Kidney (tissue), 14 donors: ENCODE measurements around the gene SERPINA3. TPM values are rescaled to one million over a fixed set of nuclear protein-coding genes. Genes with fewer than 3 reads are reported as not detected.

Source experiments
- DNase-seq, 5 donors: peaks; one replicate each; pipeline ENCODE4 v3.0.0-alpha.2; 2013 to 2020
- FAIRE-seq: peaks from 2 replicates; lab custom pipeline; 2012; peaks lifted over from hg19 to GRCh38; lab: Jason Lieb, UNC
- H3K27ac ChIP-seq, 2 donors: one replicate each; pipeline ENCODE4 v1.7.0; 2013; ENCODE audit warnings: low read depth in 2 of 2, low read length in 2 of 2, inconsistent platforms in 1 of 2
- H3K27me3 ChIP-seq: one replicate; pipeline ENCODE4 v1.7.1; 2013; ENCODE audit warnings: low read length, inconsistent platforms; ENCODE audit not compliant: control insufficient read depth, insufficient read depth
- H3K36me3 ChIP-seq, 3 donors: one replicate each; pipeline versions ENCODE4 v1.7.0 to v1.7.1; 2013; ENCODE audit warnings: low read length in 3 of 3, control low read depth in 1 of 3, inconsistent platforms in 1 of 3; ENCODE audit not compliant: insufficient read depth in 3 of 3, control insufficient read depth in 2 of 3
- H3K4me1 ChIP-seq, 3 donors: one replicate each; pipeline versions ENCODE4 v1.7.0 to v1.7.1; 2013; ENCODE audit warnings: low read length in 3 of 3, inconsistent platforms in 1 of 3, low read depth in 1 of 3; ENCODE audit not compliant: control insufficient read depth in 2 of 3, insufficient read depth in 2 of 3
- H3K4me3 ChIP-seq, 3 donors: one replicate each; pipeline versions ENCODE4 v1.7.0 to v1.8.1; 2013; ENCODE audit warnings: low read length in 3 of 3, control low read depth in 1 of 3, inconsistent platforms in 1 of 3
- H3K9ac ChIP-seq, 3 donors: one replicate each; pipeline versions ENCODE4 v1.7.0 to v1.7.1; 2013; ENCODE audit warnings: low read length in 3 of 3, control low read depth in 1 of 3, inconsistent platforms in 1 of 3
- H3K9me3 ChIP-seq, 3 donors: one replicate each; pipeline versions ENCODE4 v1.7.0 to v1.7.1; 2013; ENCODE audit warnings: low read length in 3 of 3, control low read depth in 1 of 3, inconsistent platforms in 1 of 3; ENCODE audit not compliant: control insufficient read depth in 2 of 3, insufficient read depth in 1 of 3
- intact Hi-C: fragments of 100-400 bp; cut with DNase I; formaldehyde crosslinking; loops from one replicate; pipeline ENCODE4 v1.11.1; 2022
- polyA plus RNA-seq: library from polyadenylated mRNA; stranded (reverse); fragments of 350-450 nt; fragmentation: Illumina TruSeq; extraction: RNeasy Lipid Tissue Mini Kit (QIAGEN cat#74804); gene quantifications from one replicate; pipeline ENCODE4 v1.2.3, GENCODE V29; 2014; ENCODE audit warnings: low read depth, low replicate concordance; ENCODE audit not compliant: insufficient read depth
- total RNA-seq: library from RNA; stranded (reverse); fragmentation: NEBNext Ultra II Directional; extraction: Animal tissue kit (Norgen Biotek cat#: 25700); gene quantifications from one replicate; pipeline ENCODE4 v1.2.1, GENCODE V29; 2021
- TF ChIP-seq, protein P1 (sequence below): IDR thresholded peaks from 3 replicates; pipeline ENCODE4 v1.5.1; 2012; ENCODE audit warnings: mild to moderate bottlenecking, moderate library complexity, borderline replicate concordance; ENCODE audit not compliant: insufficient read depth; ENCODE audit errors: extremely low read depth
- donor health status: control.
- donor health status: control.
- donor health status: control.
- donor health status: control.
- donor health status: control.
- donor health status: DM: yes; HTN: yes; CAD: no.
- donor health status: Normal renal cell carcinoma (clear cell type).

Gene SERPINA3
- total and polyA plus RNA-seq, 2 donors from 2014 or later, result 786 to 1,762 TPM

GRCh38 chr14:94659256-94659655, 47.1 kb downstream of the SERPINA3 start:
- TF ChIP-seq, protein P1, sequence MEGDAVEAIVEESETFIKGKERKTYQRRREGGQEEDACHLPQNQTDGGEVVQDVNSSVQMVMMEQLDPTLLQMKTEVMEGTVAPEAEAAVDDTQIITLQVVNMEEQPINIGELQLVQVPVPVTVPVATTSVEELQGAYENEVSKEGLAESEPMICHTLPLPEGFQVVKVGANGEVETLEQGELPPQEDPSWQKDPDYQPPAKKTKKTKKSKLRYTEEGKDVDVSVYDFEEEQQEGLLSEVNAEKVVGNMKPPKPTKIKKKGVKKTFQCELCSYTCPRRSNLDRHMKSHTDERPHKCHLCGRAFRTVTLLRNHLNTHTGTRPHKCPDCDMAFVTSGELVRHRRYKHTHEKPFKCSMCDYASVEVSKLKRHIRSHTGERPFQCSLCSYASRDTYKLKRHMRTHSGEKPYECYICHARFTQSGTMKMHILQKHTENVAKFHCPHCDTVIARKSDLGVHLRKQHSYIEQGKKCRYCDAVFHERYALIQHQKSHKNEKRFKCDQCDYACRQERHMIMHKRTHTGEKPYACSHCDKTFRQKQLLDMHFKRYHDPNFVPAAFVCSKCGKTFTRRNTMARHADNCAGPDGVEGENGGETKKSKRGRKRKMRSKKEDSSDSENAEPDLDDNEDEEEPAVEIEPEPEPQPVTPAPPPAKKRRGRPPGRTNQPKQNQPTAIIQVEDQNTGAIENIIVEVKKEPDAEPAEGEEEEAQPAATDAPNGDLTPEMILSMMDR, result no peak
- Histone ChIP-seq H3K27ac (no peak overlapping the region), H3K27me3 (no peaks in the 10 kb centered on the region), H3K4me1 (no peaks in the 10 kb centered on the region), H3K9me3 (no peaks in the 10 kb centered on the region), H3K36me3 (no peaks in the 10 kb centered on the region), H3K9ac (no peak overlapping the region), H3K4me3 (no peak overlapping the region)
- DNase-seq, result peak in 1 of 5 donors; percentile 39
- intact Hi-C loops, result no loop called here
- no peak for FAIRE-seq

GRCh38 chr14:94659901-94660300, 47.7 kb downstream of the SERPINA3 start:
- Histone ChIP-seq H3K9me3 (no peaks in the 10 kb centered on the region), H3K9ac (no peak overlapping the region), H3K4me3 (no peak overlapping the region), H3K27me3 (no peaks in the 10 kb centered on the region), H3K4me1 (no peaks in the 10 kb centered on the region), H3K27ac (no peak overlapping the region), H3K36me3 (no peaks in the 10 kb centered on the region)
- intact Hi-C loops, result no loop called here
- DNase-seq (no peak), FAIRE-seq (no peak)
- TF ChIP-seq, protein P1, result no peak

DNA sequence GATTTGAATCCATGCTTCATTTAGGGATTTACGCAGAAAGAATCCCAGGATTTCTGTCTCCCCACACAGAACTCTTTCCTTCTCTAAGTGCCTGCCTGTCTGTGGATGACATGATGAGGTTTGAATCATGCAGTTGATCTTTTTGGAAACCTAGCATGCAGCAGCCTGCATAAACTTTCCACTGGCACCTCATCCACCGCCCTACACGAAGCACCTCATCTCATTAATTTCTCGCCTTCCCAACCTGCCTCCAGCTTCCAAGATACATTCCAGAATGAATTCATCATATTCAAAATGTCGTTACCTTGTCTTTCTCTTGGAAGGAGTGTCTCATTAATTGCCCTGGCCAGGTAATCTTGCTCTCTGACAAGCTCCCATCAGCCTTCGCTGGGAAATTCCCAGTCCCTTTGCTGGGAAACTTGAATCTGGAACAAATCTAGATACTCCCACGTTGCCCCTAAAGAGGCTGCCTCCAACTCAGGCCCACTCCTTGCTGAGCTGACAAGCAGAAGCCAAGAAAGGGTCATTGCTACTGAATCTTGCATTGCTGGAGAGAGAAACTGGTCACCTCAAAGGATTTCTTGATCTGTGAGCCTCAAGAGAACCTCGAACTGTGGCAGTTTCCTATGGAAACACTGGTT, 48.2 kb downstream of the SERPINA3 start:
- no peak for FAIRE-seq
- Histone ChIP-seq H3K4me1 (no peaks in the 10 kb centered on the region), H3K27ac (no peak overlapping the region), H3K27me3 (no peaks in the 10 kb centered on the region), H3K9ac (no peak overlapping the region), H3K36me3 (no peaks in the 10 kb centered on the region), H3K4me3 (no peak overlapping the region), H3K9me3 (no peaks in the 10 kb centered on the region)
- TF ChIP-seq, protein P1, result no peak
- DNase-seq, result no peak
- intact Hi-C loops, result no loop called here

GRCh38 chr14:94663538-94663937, 51.3 kb downstream of the SERPINA3 start:
- Histone ChIP-seq H3K27ac (no peak overlapping the region), H3K4me1 (no peaks in the 10 kb centered on the region), H3K4me3 (no peak overlapping the region), H3K27me3 (no peaks in the 10 kb centered on the region), H3K9me3 (no peaks in the 10 kb centered on the region), H3K36me3 (no peaks in the 10 kb centered on the region), H3K9ac (no peak overlapping the region)
- TF ChIP-seq, protein P1, result no peak
- FAIRE-seq, result no peak
- intact Hi-C loops, result no loop called here
- no peak for DNase-seq
